Subcutaneous abdominal adipose tissue (tissue), 5 donors: ENCODE measurements around the gene TMUB2.
A peak's percentile ranks its signal among the peaks of the same experiment; 100 is the strongest.

ENCODE experiments used
- H3K27ac ChIP-seq: one replicate; pipeline ENCODE4 v1.7.0; 2013; ENCODE audit warnings: low read depth, mild to moderate bottlenecking, inconsistent platforms, low read length, moderate library complexity
- H3K27me3 ChIP-seq, 5 donors: one replicate each; pipeline ENCODE4 v1.7.0; 2013; ENCODE audit warnings: low read length in 5 of 5, inconsistent platforms in 1 of 5; ENCODE audit not compliant: control insufficient read depth in 5 of 5, insufficient read depth in 4 of 5
- H3K36me3 ChIP-seq, 5 donors: one replicate each; pipeline ENCODE4 v1.7.0; 2013; ENCODE audit warnings: low read length in 5 of 5; ENCODE audit not compliant: control insufficient read depth in 5 of 5, insufficient read depth in 5 of 5
- H3K4me1 ChIP-seq, 5 donors: one replicate each; pipeline ENCODE4 v1.7.0; 2013; ENCODE audit warnings: low read length in 5 of 5, mild to moderate bottlenecking in 3 of 5, moderate library complexity in 1 of 5; ENCODE audit not compliant: control insufficient read depth in 5 of 5, insufficient read depth in 5 of 5
- H3K4me3 ChIP-seq, 5 donors: one replicate each; pipeline ENCODE4 v1.7.0; 2013; ENCODE audit warnings: low read length in 5 of 5, low read depth in 1 of 5
- H3K9ac ChIP-seq, 5 donors: one replicate each; pipeline ENCODE4 v1.7.0; 2013; ENCODE audit warnings: low read length in 5 of 5, mild to moderate bottlenecking in 4 of 5, moderate library complexity in 3 of 5
- H3K9me3 ChIP-seq, 5 donors: one replicate each; pipeline ENCODE4 v1.7.0; 2013; ENCODE audit warnings: low read length in 5 of 5; ENCODE audit not compliant: control insufficient read depth in 5 of 5
- donor health status: healthy.
- donor health status: healthy.
- donor health status: healthy.
- donor health status: healthy.
- donor health status: healthy.

The TMUB2 gene

DNA sequence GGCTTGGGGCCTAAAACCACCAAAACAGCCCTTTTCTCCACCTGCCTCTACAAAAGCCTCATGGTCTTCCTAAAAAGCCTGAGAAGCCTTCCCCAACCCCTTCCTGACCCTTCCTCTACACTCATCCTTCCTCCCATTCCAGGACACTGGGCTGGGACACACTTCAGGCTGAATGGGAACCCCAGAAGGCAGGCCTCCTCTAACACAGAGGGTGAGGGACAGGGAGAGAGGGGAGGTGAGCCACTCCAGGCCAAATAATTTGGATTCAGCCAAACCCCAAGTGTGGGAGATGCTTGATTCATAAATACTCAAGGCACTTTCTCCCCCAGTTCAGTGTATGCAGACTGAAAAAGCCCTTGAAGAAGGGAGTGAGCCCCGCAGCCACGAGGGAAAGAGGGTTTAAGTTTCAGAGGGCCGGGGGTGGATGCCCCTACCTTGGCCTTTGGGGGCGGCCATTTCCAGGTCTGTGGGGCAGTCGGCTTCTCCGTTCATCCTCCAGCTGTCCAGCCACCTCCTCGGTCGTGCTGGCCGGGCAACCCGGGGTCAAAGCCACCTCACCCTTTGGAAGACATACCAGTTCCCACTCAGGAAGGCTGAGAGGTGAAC is 31.1 kb downstream of the TMUB2 start:
- peak overlapping the region; percentile 74 for H3K27ac ChIP-seq
- H3K27me3 ChIP-seq, result no peaks in the 10 kb centered on the region
- H3K9me3 ChIP-seq, result no peaks in the 10 kb centered on the region
- peak overlapping the region; percentile 38 to 72 (median 53) for H3K9ac ChIP-seq
- H3K4me3 ChIP-seq, result peak overlapping the region; percentile 58 to 89 (median 67)
- H3K4me1 ChIP-seq, result peaks cover 11 to 41% (median 37%) of the 10 kb centered on the region in 5 donors
- H3K36me3 ChIP-seq, result peaks cover 3 to 36% (median 33%) of the 10 kb centered on the region in 5 donors

DNA sequence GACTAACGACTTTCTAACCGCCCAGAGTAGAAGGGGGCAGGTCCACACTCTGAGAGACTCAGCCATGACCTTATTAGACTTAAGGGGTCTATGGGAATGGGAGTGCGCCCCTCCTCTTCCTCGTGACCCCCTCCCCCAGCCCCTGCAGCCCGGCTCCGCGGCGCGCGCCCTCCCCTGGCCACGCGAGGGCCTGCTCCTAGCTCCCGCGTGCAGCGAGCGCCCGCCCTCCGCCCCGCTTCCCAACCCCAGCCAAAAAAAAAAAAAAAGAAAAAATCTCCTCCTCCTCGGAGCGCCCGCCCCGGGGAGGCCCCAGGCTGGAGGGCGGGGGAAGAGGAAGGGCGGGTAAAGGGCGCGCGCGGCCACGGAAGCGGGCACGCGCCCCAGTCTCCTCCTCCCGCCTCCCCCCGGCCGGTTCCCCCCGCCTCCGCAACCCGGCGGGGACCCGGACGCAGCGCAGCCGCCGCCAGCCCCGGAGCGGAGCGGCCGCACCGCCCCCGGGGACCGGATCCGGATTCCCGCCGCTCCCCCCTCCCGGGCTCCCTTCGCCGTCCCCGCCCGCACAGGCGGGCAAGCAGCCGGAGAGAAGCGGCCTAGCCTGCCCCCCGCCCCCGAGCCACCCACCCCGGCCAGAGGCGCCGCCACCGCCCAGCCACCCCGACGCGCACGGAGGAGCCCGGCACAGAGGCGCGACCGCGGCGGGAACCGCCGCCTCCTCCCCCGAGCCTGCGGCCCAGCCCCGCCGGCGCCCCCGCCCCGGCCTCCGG is 31.8 kb downstream of the TMUB2 start:
- Histone ChIP-seq H3K36me3 (peaks cover 3 to 34% (median 32%) of the 10 kb centered on the region in 5 donors), H3K9me3 (no peaks in the 10 kb centered on the region), H3K4me3 (peak overlapping the region; percentile 58 to 89 (median 67)), H3K9ac (peak overlapping the region; percentile 38 to 83 (median 71)), H3K4me1 (peaks cover 15 to 44% (median 41%) of the 10 kb centered on the region in 5 donors), H3K27ac (peak overlapping the region; percentile 74), H3K27me3 (no peaks in the 10 kb centered on the region)

DNA sequence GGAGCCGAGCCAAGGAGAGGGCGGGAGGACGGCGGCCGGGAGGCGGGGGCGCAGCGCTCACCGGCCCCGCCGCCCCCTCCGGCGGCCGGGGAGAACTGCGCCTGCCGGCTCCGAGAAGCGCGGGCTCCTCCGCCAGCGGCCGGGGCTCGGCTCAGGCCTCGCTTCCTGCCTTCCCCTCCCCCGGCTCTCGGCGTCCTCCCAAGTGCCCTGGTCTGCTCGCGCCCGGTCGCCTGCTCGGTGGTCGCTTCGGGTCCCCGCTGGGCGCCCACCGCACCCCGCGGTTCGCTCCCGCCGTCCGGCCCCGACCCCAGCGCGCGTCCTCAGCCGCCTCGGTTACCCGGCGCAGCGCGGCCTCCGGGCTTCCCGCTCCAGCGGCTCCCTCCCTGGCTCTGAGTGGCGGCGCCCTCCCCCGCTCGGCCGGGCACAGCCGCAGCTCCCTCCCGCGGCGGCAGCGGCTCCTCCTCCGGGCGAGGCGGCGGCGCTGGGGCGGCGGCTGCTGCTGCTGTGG is 32.4 kb downstream of the TMUB2 start:
- Histone ChIP-seq H3K9me3 (no peaks in the 10 kb centered on the region), H3K9ac (peak overlapping the region in 2 of 5 donors; percentile 68 to 83), H3K27ac (peak overlapping the region; percentile 41), H3K27me3 (no peaks in the 10 kb centered on the region), H3K36me3 (peaks cover 3 to 31% (median 28%) of the 10 kb centered on the region in 5 donors), H3K4me1 (peaks cover 17 to 50% (median 48%) of the 10 kb centered on the region in 5 donors), H3K4me3 (peak overlapping the region in 4 of 5 donors; percentile 61 to 89 (median 78))

DNA sequence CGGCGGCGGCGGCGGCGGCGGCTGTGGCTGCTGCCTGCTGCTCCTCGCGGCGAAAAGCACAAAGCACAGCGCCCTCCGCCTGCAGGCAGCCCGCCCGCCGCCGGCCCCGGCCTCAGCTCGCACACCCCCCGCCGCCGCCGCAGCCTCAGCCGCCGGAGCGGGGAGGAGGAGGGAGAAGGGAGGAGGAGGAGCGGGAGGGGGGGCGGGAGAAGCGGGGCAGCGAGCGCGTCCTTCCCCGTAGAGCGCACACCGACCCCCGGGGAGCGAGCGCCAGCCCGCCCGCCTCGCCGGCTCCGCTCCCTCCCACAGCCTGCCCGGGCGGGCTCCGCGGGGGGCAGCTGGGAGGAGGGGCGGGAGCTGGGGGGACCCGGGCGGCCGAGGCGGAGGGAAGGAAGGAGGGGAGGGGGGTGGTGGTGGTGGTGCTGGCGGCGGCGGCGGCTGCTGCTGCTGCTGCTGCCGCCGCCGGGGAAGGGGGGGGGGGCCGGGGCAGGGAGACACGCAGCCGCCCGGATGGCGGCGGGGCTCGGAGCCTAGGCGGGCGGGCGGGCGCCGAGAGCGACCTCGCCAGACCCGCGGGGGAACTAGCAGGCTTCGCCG is 32.9 kb downstream of the TMUB2 start, which contains the start of gene UBTF:
Gene UBTF, minus strand, starts transcription at position 60 of the 597 bp plus-strand sequence. CDS start 1,446 bp downstream, outside the sequence.
- peak within 1 kb of the TSS in 4 of 5 donors; percentile 71 to 89 (median 78) for H3K9ac ChIP-seq

DNA sequence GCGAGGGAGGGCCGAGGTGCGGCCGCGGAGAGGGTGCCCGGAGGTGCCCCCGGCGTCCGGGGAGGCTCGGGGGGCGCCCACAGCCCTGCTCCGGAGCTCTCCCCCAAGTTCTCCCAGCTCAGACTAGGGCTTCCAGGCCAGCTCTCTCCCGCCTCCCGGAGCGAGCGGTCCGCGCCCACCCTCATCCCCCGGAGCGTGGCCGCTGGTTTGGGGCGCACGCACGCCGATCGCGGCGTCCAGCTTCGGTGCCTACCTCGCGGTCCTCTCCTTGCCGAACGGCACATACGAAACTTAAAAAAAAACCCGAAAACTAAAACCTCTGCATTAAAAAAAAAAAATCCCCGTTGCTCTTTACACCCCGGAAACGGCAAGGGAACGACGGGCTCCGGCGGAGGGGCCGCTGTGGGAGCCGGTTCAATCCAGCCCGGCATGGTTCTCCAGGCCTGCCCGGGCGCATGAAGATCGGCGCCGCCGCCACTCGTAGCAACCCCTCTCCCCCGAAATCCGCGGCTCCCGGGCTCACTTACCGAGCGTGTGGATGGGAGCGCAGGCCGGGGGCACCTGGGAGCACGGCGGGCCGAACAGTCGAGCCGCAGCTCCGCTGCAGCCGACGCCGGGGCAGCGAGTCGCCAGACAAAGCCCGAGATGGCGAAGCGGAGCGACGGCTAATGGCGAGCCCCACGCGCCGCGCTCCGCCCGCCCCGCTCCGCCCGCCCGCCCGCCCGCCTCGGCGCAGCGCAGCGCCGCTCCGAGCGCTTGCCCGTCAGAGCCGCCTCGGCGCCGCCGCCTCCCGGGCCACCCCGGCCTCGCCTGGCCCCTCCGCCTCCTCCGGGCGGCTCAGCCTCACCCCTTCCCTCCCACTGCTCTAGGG is 33.7 kb downstream of the TMUB2 start:
- Histone ChIP-seq H3K27ac (peak overlapping the region; percentile 88), H3K36me3 (peaks cover 3 to 18% (median 15%) of the 10 kb centered on the region in 5 donors), H3K9ac (peak overlapping the region in 4 of 5 donors; percentile 71 to 89 (median 78)), H3K4me1 (peaks cover 17 to 51% (median 48%) of the 10 kb centered on the region in 5 donors), H3K4me3 (peak overlapping the region in 4 of 5 donors; percentile 77 to 89 (median 86)), H3K9me3 (no peaks in the 10 kb centered on the region), H3K27me3 (no peaks in the 10 kb centered on the region)

More for the DNA sequence above, 32.9 kb downstream of the TMUB2 start, which contains the start of gene UBTF:
- H3K27me3 ChIP-seq, result no peaks in the 10 kb centered on the region
- no peaks in the 10 kb centered on the region for H3K9me3 ChIP-seq
- H3K4me3 ChIP-seq, result peak within 1 kb of the TSS in 4 of 5 donors; percentile 71 to 89 (median 86)
- H3K4me1 ChIP-seq, result peaks cover 17 to 51% (median 48%) of the 10 kb centered on the region in 5 donors
- peak within 1 kb of the TSS; percentile 88 for H3K27ac ChIP-seq
- peaks cover 3 to 25% (median 22%) of the 10 kb centered on the region in 5 donors for H3K36me3 ChIP-seq

DNA sequence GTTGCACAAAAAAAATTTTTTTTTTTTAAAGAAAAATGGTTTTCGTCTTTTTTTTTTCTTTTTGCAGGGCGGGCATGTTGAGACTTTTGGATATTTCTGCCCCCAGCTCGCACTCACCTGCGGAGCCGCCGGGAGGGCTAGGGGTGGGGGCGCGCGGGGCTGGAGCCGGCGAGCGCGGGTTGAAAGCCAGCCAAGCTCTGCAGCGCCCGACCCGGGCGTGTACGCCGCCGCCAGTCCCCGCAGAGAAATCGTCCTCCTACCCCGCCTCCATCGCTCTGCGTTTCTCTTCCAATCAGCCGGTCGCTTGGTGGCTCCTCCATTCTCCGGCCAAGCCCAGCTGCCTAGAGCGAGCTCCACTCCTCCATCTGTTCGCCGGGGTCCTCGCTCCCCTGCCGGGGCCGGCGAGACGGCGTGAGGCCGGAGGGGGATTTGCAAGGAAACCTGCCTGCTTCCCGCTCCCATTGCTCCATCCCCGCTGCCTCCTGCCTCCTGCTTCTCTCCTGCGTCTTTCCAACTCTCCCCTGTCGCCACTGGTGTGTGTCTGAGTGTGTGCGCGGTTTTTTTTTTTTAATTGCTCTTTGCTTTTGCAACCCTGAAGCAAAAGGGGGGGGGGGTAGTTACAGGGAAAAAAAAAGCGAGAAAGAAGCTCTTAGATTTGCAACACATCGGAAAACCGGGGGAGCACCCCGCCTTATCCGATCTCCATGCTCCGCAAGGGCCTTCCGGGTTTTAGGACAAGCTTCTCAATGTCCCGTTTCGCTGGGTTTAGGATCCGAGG is 34.5 kb downstream of the TMUB2 start:
- Histone ChIP-seq H3K27ac (peak overlapping the region; percentile 84), H3K27me3 (no peaks in the 10 kb centered on the region), H3K4me3 (peak overlapping the region; percentile 69 to 89 (median 79)), H3K9ac (peak overlapping the region in 4 of 5 donors; percentile 69 to 75 (median 72)), H3K9me3 (no peaks in the 10 kb centered on the region), H3K36me3 (peaks cover 0 to 10% (median 6%) of the 10 kb centered on the region in 5 donors), H3K4me1 (peaks cover 17 to 49% (median 48%) of the 10 kb centered on the region in 5 donors)

DNA sequence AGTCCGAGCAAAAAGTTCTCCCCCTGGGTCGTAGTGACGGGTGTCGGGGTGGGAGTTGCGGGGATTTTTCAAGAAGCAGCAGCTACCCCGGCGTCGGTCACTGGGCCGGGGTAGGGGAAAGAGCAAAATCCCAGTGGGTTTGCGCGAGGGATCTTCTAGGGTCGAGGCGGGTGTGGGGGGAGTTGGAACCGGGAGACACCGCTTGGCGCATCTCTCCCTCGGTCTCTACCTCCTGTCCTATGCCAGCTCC is 35.0 kb downstream of the TMUB2 start:
- H3K9me3 ChIP-seq, result no peaks in the 10 kb centered on the region
- peaks cover 0 to 5% (median 1%) of the 10 kb centered on the region in 5 donors for H3K36me3 ChIP-seq
- H3K4me1 ChIP-seq, result peaks cover 17 to 48% (median 43%) of the 10 kb centered on the region in 5 donors
- H3K27ac ChIP-seq, result peak overlapping the region; percentile 84
- H3K27me3 ChIP-seq, result no peaks in the 10 kb centered on the region
- H3K4me3 ChIP-seq, result peak overlapping the region; percentile 69 to 89 (median 79)
- H3K9ac ChIP-seq, result peak overlapping the region in 4 of 5 donors; percentile 69 to 75 (median 72)

DNA sequence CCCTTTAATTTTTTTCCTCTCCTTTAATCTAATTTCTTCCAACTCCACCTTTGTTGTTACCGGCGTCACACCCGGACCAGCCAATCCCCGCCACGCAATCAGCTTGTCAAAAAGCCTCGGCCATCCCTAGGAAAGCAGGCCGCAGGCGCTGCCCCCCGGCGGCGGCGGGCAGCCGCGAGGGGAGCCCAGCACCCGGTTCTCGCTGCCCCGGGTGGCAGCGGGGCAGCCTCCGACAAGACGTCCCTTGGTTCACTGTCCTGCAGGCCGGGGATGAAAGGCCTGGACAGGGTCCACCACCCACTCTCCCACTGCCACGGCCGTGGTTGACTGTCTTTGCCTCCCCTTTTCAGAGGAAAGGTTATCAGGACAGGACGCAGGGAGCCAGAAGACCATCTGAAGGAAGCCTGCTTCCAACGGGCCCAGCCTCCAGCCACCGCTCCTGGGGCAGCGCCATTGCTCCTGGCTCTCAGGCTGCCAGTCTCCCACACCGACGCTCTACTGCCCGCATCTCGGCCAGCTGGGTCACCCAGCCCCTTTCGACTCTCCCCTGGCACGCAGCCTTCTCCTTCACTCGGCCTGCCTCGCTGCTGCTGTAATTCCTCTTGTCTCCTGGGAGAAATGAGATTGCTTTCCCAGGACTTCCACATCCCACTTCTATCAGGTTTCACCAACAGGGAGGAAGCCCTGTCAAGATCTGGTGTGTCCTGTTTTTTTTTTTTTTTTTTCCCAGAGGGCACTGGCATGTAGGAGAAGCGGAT is 35.5 kb downstream of the TMUB2 start:
- H3K9me3 ChIP-seq, result no peaks in the 10 kb centered on the region
- peaks cover 17 to 46% (median 38%) of the 10 kb centered on the region in 5 donors for H3K4me1 ChIP-seq
- H3K4me3 ChIP-seq, result peak overlapping the region; percentile 69 to 89 (median 79)
- H3K27ac ChIP-seq, result peak overlapping the region; percentile 84
- no peaks in the 10 kb centered on the region for H3K27me3 ChIP-seq
- H3K9ac ChIP-seq, result peak overlapping the region; percentile 69 to 82 (median 74)
- no peaks in the 10 kb centered on the region for H3K36me3 ChIP-seq
